Lung microvascular endothelial cell (primary cell): Measurements from ENCODE around the gene SULT1C3. TPM values are rescaled to one million over a fixed set of nuclear protein-coding genes. Genes with fewer than 3 reads are reported as not detected.
A peak's percentile ranks its signal among the peaks of the same experiment; 100 is the strongest.

Source experiments
- DNase-seq, 2 donors: peaks; one replicate each; pipeline versions ENCODE4 v3.0.0 to v3.0.0-alpha.2; 2010; ENCODE audit warnings: low read depth in 2 of 2
- total RNA-seq: library from RNA; depleted of rRNA; stranded (reverse); fragments of >200 nt; gene quantifications from 2 replicates; pipeline ENCODE4 v1.2.1, GENCODE V29; 2014

The SULT1C3 gene
- total RNA-seq, 1 donor from 2014 or later, result not detected

DNA sequence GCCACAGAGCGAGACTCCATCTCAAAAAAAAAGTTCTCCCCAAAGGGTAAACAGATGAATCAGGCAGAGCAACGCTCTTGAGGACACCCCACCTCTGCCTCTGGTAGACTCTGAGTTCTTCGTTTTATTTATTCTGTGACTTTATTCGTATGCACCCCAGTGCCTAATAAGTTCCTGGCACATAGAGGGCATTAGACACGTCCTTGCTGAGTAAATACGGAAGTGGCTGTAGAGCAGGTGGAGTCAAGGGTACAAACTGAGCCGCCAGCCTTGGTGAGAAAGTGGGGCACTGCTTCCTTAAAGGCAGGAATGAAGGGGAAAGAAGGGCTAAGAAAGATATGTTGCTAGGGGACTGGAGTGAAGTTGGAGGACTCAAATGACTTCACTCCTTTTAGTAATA is 61.8 kb downstream of the SULT1C3 start:
- DNase-seq, result no peak

DNA sequence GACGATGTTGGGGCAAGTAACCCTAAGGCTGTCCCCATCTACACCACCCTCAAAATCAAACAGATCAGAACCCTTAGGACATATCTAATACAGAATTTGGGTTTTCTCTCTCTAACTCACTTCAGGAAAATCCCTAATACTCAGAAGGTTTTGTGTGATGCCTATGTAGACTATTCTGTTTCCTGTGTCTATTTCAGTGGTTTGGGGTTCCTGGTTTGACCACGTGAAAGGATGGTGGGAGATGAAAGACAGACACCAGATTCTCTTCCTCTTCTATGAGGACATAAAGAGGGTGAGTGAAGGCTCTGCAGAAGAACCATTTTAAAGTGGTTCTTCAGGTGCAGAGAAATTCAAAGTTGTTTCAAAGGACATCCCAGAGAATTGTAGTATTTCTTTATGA is 65.2 kb downstream of the SULT1C3 start:
- no peak for DNase-seq

DNA sequence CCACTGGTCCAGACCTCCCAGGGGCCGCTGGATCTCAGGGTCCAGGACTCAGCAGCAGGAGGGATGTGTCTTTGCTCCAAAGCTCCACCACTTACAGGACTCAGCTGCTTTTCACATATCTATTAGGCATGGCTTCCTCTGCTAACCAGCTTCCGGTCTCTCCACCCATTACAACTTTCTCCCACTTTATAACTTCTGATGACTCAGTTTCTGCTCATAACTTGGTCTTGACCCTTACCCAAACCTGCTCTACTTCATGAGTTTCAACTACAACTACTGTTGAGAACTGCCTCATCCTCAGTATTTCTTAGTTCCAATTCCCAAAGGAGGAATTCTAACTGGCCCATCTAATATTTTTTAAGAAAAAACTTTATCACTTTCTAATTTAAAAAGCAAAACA is 66.1 kb downstream of the SULT1C3 start:
- peak in 1 of 2 donors; percentile 11 for DNase-seq

DNA sequence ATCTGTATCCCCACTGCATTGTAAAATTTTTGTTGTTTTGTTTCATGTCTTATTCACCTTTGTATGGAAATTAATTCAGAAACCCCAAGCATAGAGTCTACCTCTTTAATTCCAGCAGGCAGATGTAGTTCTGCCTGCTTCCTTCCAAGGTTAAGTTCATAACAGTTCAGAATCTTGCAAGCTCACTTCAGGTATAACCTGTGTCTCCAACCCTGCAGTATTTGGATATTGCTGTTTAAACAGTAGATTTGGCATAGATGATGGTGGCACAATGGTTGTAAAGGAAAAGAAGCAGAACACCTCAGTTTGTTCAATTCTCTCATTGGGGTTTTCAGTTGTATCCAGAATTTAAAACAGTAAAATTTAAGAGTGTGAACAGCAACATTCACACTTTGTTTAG is 70.1 kb downstream of the SULT1C3 start:
- no peak for DNase-seq

Other genes starting within 250 kb of the SULT1C3 start
- not detected in 2 replicates for gene SULT1C2, start 48.9 kb downstream of the SULT1C3 start, total RNA-seq
- 94.6 and 123 TPM in 2 replicates for gene SULT1C4, start 138.0 kb downstream of the SULT1C3 start, total RNA-seq
- gene GCC2, start 209.2 kb downstream of the SULT1C3 start, total RNA-seq, result 10.7 and 15.3 TPM in 2 replicates